Mucosa of rectum (tissue), 2 donors: ENCODE measurements around the gene KRT40.
"Not testable (repeated sequence)": the region's sequence is repeated elsewhere in the genome, so short reads cannot be mapped to it uniquely, and the experiment has no call there.

Source experiments
- H3K27ac ChIP-seq, 2 donors: one replicate each; pipeline ENCODE4 v1.7.0; 2013; ENCODE audit warnings: inconsistent platforms in 2 of 2, low read depth in 2 of 2, low read length in 2 of 2
- H3K27me3 ChIP-seq, 2 donors: one replicate each; pipeline ENCODE4 v1.7.0; 2013; ENCODE audit warnings: low read length in 2 of 2; ENCODE audit not compliant: control insufficient read depth in 2 of 2, insufficient read depth in 2 of 2
- H3K36me3 ChIP-seq, 2 donors: one replicate each; pipeline ENCODE4 v1.7.0; 2013; ENCODE audit warnings: low read length in 2 of 2; ENCODE audit not compliant: control insufficient read depth in 2 of 2, insufficient read depth in 2 of 2
- H3K4me1 ChIP-seq, 2 donors: one replicate each; pipeline ENCODE4 v1.7.0; 2013; ENCODE audit warnings: low read length in 2 of 2, mild to moderate bottlenecking in 1 of 2; ENCODE audit not compliant: control insufficient read depth in 2 of 2, insufficient read depth in 2 of 2
- H3K4me3 ChIP-seq, 2 donors: one replicate each; pipeline ENCODE4 v1.7.0; 2013; ENCODE audit warnings: low read length in 2 of 2
- H3K9ac ChIP-seq, 2 donors: one replicate each; pipeline ENCODE4 v1.7.0; 2013; ENCODE audit warnings: low read length in 2 of 2, low read depth in 1 of 2, mild to moderate bottlenecking in 1 of 2
- H3K9me3 ChIP-seq, 2 donors: one replicate each; pipeline ENCODE4 v1.7.0; 2013; ENCODE audit warnings: low read length in 2 of 2; ENCODE audit not compliant: control insufficient read depth in 2 of 2
- donor health status: healthy.
- donor health status: Normal muscosa, but diverticular disease.

Gene KRT40

DNA sequence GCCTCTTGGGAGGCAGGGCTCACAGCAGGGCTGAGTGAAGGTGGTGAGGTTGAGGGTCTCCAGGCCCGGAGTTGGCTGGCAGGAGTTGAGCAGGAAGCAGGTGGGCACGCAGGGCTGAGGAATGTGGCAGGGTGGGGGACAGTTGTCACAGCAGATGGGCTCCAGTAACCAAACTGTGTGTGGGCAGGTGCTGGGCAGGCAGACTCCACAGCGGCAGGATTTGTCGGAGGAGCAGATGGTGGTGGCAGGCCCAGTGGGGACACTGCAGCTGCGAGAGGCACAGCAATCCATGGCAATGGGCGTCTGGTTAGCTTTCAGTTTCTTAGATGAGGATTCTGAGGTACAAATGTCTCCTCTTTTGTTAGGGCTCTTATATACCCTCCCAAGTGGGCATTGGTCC is 15.4 kb upstream of the KRT40 start, which contains the start of gene KRTAP3-2:
Gene KRTAP3-2, minus strand, starts transcription at position 344 of the 400 bp plus-strand sequence. Its CDS starts 53 bp downstream, at position 291.
- not testable (repeated sequence) for H3K9me3 ChIP-seq, H3K4me3 ChIP-seq, H3K27me3 ChIP-seq, H3K4me1 ChIP-seq, H3K9ac ChIP-seq, H3K36me3 ChIP-seq, H3K27ac ChIP-seq

DNA sequence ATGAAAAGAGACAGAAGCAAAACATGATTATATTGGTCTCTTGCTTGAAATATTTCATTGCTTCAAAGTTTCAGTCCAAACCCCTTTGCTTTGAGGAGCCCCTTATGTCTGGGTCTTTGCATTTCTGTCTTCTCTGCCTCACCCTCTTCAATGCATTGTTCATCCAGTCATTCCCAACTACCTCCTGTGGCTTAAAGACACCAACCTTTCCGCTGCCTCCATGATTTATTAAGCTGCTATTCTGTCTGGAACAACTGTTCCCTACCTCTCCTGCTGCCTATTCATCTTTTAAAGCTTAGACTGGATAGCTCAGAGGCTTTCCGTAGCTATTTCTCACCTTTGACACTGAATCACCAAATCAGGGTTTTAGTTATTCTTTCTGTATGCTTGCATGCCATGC is 13.2 kb upstream of the KRT40 start:
- H3K4me3 ChIP-seq: no peak overlapping the region
- no peak overlapping the region for H3K9ac ChIP-seq
- H3K27ac ChIP-seq: no peak overlapping the region
- peaks cover 0 to 3% of the 10 kb centered on the region in 2 donors for H3K27me3 ChIP-seq
- H3K36me3 ChIP-seq: no peaks in the 10 kb centered on the region
- no peaks in the 10 kb centered on the region for H3K4me1 ChIP-seq
- H3K9me3 ChIP-seq: no peaks in the 10 kb centered on the region

DNA sequence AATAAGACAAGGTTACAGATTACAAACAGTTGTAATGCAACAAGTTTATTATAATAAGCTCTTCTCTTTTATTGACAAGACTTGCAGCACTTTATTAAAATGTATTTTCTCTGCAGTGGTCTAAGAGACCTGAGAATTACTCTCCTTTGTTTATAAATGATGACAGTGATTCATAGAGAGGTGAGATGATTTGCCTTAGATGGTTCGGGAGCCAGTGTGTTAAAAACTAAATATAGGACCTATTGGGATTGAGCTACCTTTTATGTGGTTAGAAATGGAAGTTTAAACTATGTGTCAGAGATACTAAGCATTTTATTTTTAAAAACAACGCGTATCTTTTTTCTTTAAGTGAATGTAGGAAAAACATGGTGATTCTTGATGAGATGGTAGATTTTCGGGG is 12.7 kb upstream of the KRT40 start:
- H3K9ac ChIP-seq: no peak overlapping the region
- H3K4me1 ChIP-seq: no peaks in the 10 kb centered on the region
- H3K27ac ChIP-seq: no peak overlapping the region
- H3K9me3 ChIP-seq: no peaks in the 10 kb centered on the region
- H3K36me3 ChIP-seq: no peaks in the 10 kb centered on the region
- H3K4me3 ChIP-seq: no peak overlapping the region
- H3K27me3 ChIP-seq: peaks cover 0 to 3% of the 10 kb centered on the region in 2 donors

DNA sequence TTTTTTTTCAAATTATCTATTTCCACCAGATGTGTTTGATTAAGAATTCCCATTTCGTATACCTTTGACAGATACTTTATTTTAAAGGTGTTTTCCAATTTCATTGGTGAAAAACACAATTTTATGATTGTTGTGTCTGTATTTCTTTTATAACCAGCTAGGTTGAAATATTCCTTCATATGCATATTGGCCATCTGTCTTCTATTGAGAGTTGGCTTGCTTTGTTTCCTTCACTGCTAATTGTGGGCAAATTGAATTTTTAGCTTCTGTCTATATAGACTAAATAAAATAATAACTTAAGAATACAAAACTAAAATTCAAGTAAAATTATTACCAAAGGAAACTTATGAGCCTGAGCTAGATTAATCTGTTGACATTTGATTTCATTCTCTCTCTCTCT is 11.0 kb upstream of the KRT40 start:
- Histone ChIP-seq H3K27me3 (no peaks in the 10 kb centered on the region), H3K27ac (no peak overlapping the region), H3K4me3 (no peak overlapping the region), H3K4me1 (no peaks in the 10 kb centered on the region), H3K36me3 (no peaks in the 10 kb centered on the region), H3K9ac (no peak overlapping the region), H3K9me3 (no peaks in the 10 kb centered on the region)

DNA sequence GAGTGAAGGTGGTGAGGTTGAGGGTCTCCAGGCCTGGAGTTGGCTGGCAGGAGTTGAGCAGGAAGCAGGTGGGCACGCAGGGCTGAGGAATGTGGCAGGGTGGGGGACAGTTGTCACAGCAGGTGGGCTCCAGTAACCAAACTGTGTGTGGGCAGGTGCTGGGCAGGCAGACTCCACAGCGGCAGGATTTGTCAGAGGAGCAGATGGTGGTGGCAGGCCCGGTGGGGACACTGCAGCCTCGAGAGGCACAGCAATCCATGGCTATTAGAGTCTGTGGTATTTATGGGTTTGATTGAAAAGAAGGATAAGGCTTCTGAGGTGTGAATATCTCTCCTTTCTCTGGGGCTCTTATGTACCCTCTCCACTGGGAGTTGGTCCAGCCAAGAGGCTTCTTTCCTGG is 9.7 kb upstream of the KRT40 start, which contains the start of gene KRTAP3-3:
Gene KRTAP3-3, minus strand, starts transcription at position 326 of the 400 bp plus-strand sequence. Its CDS starts 67 bp downstream, at position 259.
- Histone ChIP-seq H3K4me1 (no peaks in the 10 kb centered on the region), H3K27ac (no peak within 1 kb of the TSS), H3K9me3 (no peaks in the 10 kb centered on the region), H3K9ac (no peak within 1 kb of the TSS), H3K27me3 (no peaks in the 10 kb centered on the region), H3K36me3 (no peaks in the 10 kb centered on the region), H3K4me3 (no peak within 1 kb of the TSS)

DNA sequence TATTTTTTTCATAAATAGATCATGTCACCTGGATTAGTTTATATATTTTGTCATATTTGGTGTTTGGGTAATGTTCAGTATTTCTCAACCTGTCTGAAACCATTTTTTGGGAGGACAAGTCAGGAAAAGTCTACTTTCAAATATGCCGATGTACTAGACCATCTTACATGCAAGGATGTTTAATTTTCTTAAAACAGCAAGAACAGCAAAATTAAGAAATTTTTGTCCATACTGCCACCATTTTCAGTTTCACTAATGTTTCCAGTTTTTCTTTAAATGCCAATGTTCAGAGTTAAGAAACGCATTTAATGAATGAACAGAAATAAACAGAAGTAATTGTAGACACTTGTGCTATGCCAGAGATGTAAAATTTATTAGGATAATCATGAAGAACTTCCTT is 9.0 kb upstream of the KRT40 start:
- H3K9me3 ChIP-seq: no peaks in the 10 kb centered on the region
- no peaks in the 10 kb centered on the region for H3K4me1 ChIP-seq
- no peak overlapping the region for H3K9ac ChIP-seq
- no peak overlapping the region for H3K27ac ChIP-seq
- no peaks in the 10 kb centered on the region for H3K36me3 ChIP-seq
- no peaks in the 10 kb centered on the region for H3K27me3 ChIP-seq
- no peak overlapping the region for H3K4me3 ChIP-seq

DNA sequence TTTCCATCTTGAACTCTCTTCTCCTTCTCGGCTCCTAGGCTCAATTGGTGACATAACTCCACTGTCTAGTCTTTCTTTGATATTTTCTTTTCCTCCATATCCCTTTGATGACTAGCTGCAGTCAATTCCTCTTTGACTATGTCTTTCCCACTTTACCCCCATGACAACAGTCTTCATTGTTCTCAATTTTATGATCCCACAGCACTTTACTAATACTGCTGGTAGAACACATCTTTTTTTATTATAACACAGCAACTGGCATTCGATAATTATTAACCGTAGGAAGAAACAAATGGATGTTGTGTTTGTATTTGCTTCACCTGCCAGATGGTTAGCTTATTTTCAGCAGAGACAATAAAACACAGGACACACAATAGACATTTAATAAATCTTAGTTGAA is 8.5 kb upstream of the KRT40 start:
- H3K9me3 ChIP-seq: no peaks in the 10 kb centered on the region
- no peaks in the 10 kb centered on the region for H3K27me3 ChIP-seq
- no peak overlapping the region for H3K9ac ChIP-seq
- no peak overlapping the region for H3K4me3 ChIP-seq
- H3K36me3 ChIP-seq: no peaks in the 10 kb centered on the region
- H3K27ac ChIP-seq: no peak overlapping the region
- no peaks in the 10 kb centered on the region for H3K4me1 ChIP-seq

DNA sequence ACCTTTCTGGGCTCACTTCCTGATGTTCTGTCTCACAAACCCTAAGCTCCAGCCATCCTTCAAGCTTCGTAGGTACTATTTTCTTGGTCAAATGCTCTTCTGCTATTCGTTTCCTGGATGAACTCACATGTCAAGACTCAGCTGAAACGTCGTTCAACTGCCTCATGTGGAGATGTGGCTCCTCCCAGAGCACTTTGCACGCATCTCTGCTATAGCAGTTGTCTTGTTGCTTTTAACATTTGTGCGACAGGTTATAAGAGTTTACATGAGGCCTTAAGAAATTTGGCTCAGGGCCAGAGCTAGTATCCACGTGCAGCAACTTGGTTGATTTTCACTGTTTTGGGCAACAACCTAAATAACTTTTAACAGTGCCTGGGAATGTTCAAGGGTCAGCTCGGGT is 2.8 kb upstream of the KRT40 start:
- Histone ChIP-seq H3K9ac (no peak overlapping the region), H3K27ac (no peak overlapping the region), H3K4me1 (no peaks in the 10 kb centered on the region), H3K4me3 (no peak overlapping the region), H3K27me3 (peaks cover 0 to 5% of the 10 kb centered on the region in 2 donors), H3K36me3 (no peaks in the 10 kb centered on the region), H3K9me3 (no peaks in the 10 kb centered on the region)

DNA sequence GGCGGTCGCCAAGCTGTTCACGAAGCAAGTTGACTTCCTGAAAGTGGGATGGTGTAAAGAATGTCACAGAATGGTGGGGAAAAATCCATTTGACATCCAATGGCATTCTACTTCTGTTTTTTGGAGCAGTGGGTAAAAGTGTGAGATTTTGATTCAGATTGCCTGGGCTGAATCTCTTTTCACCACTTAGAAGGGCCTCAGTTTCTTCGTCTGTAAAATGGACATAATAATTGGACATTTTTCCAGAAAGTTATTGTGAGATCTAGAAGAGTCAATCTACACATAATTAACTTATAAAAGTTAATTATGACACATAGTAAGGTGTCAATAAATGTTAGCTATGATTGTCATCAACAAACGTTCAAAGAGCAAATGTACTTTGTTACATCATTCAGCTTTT is 3.0 kb downstream of the KRT40 start:
- no peak overlapping the region for H3K4me3 ChIP-seq
- no peak overlapping the region for H3K27ac ChIP-seq
- no peaks in the 10 kb centered on the region for H3K4me1 ChIP-seq
- peaks cover 4 to 9% of the 10 kb centered on the region in 2 donors for H3K27me3 ChIP-seq
- H3K36me3 ChIP-seq: no peaks in the 10 kb centered on the region
- H3K9me3 ChIP-seq: no peaks in the 10 kb centered on the region
- no peak overlapping the region for H3K9ac ChIP-seq

DNA sequence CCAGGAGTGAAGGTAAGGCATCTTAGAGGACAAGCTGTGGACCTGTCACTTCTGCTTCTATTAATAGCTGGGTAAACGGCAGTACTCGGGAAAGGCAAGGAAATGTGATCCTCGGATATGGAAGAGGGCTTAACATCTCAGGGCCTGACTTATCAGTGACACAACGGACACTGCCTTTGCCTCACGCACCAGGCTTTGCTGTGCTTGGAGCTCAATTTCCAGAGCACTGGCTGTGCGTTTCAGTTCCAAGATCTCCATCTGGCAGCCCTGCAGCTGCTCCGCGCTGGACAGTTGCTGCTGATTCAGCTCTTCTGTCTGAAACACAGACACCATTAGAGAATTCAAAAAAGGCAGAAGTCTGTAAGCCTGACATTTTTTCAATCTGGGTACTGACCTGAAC is 3.5 kb downstream of the KRT40 start:
- H3K9ac ChIP-seq: no peak overlapping the region
- H3K27me3 ChIP-seq: peaks cover 5 to 9% of the 10 kb centered on the region in 2 donors
- H3K9me3 ChIP-seq: no peaks in the 10 kb centered on the region
- no peaks in the 10 kb centered on the region for H3K36me3 ChIP-seq
- H3K27ac ChIP-seq: no peak overlapping the region
- H3K4me1 ChIP-seq: no peaks in the 10 kb centered on the region
- H3K4me3 ChIP-seq: no peak overlapping the region

DNA sequence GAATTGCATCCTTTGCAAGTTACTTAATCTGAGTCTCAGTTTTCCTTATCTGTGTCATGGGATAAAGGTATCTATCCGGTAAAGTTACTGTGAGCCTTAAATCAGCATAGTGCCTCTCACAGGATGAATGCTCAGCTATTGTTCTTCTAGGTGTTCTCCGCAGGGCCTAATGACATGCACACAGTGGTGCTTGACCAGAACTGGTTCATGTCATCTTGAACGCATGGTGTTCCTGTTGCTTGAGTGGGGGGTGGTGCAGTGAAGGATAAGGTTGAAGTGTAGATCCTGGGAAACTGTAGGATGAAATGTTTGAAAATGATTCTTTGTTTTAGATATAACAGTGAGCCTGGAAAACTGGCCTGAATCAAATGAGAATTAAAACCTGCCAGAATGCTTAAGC is 4.0 kb downstream of the KRT40 start:
- Histone ChIP-seq H3K36me3 (no peaks in the 10 kb centered on the region), H3K4me1 (no peaks in the 10 kb centered on the region), H3K9me3 (no peaks in the 10 kb centered on the region), H3K27me3 (peaks cover 5 to 9% of the 10 kb centered on the region in 2 donors), H3K27ac (no peak overlapping the region), H3K9ac (no peak overlapping the region), H3K4me3 (no peak overlapping the region)
